Kidney capillary endothelial cell (primary cell): ENCODE results near the gene ZSWIM4.
"Not testable (repeated sequence)": the region's sequence is repeated elsewhere in the genome, so short reads cannot be mapped to it uniquely, and the experiment has no call there.

Experiments used
- DNase-seq: peaks from one replicate; pipeline ENCODE4 v3.0.0-alpha.2; 2018; ENCODE audit warnings: low spot score

The ZSWIM4 gene

DNA sequence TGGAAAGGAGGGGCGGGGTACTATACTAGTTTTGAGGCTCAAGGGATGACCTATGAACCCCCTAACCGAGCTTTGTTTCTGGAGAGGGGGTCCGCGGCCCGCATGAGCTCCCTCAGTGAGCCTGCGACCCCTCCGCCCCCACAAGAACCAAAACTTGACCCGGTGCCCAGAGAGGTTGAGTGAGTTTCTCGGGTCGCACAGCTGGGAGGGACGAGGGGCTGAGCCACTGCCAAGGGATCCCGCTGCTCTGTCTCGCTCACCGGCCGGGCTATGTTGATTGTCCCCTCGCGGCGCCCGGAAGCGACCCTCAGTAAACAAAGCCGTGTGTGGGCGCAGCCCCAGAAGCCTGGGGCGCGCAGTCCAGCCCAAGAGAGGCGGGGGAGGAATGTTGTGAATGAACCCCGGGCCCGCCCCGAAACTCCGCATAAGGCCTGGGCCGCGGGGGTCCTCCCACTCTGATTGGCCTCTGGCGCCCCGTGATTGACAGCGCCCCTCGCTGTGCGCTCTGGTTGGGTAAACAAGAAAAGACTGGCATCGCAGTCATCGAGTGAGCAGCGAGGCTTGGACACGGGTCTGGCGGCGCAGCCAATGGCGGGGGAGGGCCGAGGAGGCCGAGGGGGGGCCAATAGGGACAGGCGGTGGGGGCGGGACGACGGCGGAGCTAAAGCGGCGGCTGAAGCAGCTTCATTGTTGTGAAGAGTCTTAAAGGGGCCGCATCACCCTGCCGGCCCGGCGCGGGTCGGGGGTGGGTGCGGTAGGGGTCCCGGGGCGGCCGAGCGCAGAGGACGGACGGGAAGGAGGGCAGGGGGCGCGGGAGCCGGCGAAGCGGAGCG is at the start of gene ZSWIM4:
Gene ZSWIM4, plus strand, starts transcription at position 687 of the 833 bp plus-strand sequence. CDS start 206 bp downstream, outside the sequence.
- peak; percentile 99 for DNase-seq

DNA sequence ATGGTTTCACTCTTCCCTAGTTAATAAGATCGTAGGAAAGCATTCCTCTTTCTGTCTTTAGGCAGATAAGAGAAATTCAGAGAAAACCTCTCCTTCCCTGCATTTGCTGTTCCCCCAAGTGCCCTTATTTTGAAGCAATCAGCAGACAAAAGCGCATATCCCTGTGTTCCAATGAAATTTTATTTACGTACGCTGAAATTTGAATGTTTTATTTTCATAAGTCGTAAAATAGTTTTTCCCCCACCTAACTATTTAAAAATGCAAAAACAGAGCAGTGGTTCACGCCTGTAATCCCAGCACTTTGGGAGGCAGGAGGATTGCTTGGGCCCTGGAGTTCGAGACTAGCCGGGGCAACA is 48.2 kb upstream of the ZSWIM4 start:
- DNase-seq: no peak

DNA sequence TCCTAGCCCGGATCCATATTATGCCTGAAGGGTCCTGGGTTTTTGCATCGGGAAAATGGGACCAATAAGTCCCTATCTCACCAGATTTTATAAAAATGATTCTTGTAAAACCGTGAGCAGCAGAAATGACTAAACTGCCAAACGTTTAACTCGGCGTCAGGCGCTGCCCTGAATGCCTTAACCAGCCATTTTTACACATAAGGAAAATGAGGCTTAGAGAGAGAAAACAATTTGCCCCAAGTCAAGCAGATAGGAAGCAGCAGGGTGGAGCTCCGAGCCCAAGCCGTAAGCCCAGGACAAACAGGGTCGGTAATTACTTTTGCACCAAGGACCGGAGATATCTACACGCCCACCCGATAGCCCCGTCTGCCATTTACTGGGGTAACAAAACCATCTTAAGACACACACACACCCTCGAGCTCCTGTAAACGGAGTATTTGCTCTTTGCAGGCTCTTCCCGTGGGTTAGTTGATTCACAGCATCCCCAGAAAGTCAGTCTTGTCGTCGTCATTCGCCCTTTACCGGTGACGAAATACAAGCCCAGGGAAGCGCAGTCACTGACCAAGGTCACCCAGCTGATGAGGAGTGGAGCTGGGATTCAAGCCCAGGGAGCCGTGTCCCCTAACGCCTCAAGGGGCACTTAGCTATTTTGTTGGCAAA is 46.9 kb upstream of the ZSWIM4 start:
- peak; percentile 28 for DNase-seq

DNA sequence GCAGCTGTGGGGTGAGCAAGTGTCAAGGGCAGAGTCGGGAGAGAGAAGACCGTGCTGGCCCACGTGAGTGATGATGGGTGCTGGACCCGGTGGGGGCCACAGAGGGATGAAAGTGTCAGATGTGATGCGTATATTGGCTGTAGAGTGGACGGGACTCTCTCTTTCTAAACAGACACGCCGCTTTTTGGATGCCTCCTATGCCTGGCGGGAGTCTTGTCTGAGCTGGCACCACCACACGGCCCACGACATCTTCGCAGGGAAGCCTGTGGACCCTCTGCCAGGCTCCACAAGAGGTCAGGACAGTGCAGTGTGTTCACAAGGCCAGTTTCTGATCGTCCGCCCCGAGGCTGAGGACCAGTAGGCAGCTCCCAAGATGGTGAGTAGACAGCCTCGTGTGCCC is 43.8 kb upstream of the ZSWIM4 start:
- DNase-seq: no peak

DNA sequence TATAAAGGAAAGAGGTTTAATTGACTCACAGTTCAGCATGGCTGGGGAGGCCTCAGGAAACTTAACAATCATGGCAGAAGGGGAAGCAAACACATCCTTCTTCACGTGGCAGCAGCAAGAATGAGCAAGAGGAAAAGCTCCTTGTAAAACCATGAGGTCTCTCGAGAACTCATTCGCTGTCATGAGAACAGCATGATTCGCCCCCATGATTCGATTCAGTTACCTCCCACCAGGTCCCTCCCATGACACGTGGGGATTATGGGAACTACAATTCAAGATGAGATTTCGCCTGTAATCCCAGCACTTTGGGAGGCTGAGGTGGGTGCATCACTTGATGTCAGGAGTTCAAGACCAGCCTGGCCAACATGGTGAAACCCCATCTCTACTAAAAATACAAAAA is 41.6 kb upstream of the ZSWIM4 start:
- DNase-seq: not testable (repeated sequence)

DNA sequence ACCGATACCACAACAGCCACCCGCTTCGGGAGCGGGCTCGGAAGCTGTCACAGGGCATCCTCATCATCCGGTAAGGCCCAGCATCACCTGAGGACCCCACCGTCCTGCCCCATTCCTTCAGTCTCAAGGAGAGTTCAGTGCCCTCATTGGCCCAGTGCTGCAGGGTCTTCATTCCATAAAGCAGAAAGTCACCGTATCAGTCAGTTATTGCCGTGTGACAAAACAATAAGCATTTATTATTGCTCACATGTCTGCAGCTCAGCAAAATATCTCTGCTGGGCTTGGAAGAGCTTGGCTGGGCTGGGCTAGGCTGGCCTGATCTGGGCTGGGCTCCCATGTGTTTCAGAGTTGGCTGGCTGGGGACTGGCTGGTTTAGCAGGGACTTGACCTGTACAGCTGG is 39.0 kb upstream of the ZSWIM4 start:
- DNase-seq: no peak

DNA sequence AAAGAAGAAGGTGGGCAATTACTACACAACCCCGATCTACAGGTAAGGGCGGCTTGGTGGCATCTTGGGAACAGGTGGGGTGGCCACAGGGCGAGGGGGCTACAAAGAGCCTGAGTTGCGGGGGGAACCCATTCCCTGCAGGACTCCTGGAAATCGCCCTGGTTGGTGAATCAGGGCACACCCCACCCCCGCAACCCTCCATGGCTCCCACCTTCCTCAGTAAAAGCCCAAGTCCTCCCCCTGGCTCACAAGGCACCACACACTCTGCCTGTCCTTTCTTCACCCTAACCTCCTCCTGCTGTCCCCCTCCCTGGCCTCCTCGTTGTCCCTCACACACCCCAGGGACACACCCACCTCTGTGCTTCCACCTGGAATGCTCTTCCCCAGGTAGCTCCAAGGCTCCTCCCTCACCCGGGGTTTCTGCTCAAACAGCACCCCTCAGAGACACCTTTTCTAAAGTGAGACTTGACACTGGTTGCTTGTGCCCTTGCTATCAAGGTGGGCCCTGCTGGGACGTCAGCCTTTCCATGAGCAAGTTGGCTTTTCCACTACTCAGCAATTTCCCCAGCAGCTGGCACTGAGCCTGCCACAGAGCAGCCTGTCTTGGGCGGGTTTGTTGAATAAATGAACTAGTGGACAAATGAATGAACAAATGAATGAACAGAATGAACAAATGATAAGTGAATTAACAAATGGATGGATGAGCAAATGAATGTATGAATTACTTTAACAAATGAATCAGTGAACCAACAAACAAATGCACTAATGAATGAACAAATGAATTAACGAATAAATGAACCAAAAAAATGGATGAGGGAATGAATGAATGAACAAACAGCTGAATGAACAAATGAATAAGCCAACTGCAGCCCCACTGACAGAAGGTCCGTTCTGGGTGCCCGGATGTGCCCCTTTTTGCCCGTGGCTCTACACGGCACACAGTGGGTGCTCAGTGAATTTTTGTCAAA is 37.2 kb upstream of the ZSWIM4 start:
- no peak for DNase-seq

DNA sequence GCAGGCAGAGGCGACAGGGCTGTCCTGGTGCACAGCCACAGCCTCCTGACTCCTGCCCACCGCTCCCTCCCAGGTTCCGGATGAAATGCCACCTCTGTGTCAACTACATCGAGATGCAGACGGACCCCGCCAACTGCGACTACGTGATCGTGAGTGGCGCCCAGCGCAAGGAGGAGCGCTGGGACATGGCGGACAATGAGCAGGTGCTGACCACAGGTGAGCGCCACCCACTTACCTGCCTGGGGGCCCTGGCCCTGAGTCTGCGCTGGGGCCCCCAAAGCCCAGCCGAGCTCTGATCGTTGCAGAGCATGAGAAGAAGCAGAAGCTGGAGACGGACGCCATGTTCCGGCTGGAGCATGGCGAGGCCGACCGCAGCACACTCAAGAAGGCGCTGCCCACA is 36.4 kb upstream of the ZSWIM4 start:
- DNase-seq: no peak

DNA sequence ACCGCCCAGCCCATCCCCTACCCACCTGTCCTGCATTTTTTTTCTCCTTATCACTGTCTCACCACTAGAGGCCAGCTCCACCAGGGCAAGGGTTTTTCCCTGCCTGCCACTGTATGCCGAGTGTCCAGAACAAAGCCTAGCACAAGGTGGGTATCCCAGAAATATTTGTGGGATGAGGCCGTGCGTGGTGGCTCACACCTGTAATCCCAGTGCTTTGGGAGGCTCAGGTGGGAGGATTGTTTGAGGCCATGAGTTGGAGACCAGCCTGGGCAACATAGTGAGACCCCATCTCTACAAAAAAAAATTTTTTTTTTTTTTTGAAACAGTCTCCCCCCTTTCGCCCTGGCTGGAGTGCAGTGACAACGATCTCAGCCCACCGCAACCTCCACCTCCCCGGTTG is 33.8 kb upstream of the ZSWIM4 start:
- no peak for DNase-seq

DNA sequence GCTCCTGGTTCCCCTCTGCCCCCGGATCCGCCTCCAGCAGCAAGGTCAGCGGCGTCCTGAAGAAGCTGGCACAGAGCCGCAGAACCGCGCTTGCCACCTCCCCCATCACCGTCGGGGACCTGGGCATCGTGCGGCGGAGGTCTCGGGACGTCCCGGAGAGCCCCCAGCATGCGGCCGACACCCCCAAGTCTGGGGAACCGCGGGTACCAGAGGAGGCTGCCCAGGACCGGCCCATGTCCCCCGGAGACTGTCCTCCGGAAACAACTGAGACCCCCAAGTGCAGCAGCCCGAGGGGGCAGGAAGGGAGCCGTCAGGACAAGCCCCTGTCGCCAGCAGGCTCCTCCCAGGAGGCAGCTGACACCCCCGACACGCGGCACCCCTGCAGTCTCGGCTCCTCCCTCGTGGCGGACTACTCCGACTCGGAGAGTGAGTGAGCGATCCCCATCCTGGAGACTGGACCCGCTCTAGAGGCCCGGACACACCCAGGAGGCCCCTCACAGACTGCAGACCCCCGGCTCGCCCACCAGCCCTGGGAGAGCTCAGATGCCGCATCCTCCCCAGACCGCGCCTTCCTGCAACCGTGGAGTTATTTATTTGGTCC is 32.5 kb upstream of the ZSWIM4 start:
- no peak for DNase-seq

DNA sequence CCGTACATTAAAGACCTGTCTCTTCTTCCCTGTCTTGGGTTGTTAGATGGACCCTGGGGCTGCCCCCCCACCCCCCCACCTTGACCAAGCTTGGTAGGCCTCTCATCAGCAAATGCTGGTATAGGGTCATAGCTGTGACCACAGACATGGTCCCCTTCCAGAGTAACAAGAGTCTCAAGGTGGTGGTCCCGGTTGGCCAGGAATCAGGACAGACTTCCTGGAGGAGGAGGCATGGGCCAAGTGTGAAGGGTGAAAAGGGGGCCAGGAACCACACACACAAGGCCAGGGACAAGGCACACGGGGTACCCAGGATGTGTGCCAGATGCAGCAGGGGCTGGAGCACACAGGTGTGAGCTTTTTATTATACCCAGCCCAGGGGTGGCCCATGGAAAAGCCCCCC is 32.0 kb upstream of the ZSWIM4 start:
- DNase-seq: no peak

DNA sequence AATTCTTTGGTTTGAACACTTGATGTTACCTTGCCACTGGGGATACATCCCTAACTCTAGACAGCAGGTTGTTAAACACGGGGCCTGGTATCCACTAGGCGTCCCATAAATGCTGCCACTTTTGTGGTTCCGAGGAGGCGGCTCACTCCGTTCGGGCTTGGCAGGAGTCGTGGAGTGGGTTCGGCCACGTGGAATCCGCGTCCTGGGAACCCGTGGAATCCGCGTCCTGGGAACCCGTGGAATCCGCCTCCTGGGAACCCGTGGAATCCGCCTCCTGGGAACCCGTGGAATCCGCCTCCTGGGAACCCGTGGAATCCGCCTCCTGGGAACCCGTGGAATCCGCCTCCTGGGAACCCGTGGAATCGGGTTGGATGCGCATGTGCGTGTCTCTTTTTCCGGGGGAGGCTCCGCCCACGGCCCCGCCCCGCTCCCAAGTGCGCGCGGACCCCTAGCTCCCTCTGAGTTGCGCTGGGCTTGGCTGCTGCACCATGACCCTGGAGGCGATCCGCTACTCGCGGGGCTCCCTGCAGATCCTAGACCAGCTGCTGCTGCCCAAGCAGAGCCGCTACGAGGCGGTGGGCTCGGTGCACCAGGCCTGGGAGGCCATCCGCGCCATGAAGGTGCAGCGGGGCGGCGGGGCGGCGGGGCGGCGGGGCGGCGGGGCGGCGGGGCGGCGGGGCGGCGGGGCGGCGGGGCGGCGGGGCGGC is 31.0 kb upstream of the ZSWIM4 start, which contains the start of gene MRI1:
Gene MRI1, plus strand, starts transcription at position 422 of the 707 bp plus-strand sequence. Its CDS starts 67 bp downstream, at position 489.
- peak; percentile 47 for DNase-seq

DNA sequence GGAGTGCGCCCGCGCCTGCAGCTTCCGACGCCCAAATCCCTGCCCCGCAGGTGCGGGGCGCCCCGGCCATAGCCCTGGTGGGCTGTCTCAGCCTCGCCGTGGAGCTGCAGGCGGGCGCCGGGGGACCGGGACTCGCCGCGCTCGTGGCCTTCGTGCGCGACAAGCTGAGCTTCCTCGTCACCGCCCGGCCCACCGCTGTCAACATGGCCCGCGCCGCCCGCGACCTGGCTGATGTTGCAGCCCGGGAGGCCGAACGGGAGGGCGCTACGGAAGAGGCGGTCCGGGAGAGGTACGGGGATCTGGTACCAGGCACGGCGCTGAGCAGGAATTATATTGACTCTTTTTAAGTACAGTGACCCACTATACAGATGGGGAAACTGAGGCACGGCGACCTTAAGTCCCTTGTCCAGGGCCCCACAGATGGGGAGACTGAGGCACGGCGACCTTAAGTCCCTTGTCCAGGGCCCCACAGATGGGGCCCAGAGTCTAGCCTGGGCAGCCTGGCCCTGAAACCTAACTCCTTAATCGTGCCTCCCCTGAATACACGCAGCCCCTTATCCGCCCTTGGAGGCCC is 30.3 kb upstream of the ZSWIM4 start:
- DNase-seq: no peak

DNA sequence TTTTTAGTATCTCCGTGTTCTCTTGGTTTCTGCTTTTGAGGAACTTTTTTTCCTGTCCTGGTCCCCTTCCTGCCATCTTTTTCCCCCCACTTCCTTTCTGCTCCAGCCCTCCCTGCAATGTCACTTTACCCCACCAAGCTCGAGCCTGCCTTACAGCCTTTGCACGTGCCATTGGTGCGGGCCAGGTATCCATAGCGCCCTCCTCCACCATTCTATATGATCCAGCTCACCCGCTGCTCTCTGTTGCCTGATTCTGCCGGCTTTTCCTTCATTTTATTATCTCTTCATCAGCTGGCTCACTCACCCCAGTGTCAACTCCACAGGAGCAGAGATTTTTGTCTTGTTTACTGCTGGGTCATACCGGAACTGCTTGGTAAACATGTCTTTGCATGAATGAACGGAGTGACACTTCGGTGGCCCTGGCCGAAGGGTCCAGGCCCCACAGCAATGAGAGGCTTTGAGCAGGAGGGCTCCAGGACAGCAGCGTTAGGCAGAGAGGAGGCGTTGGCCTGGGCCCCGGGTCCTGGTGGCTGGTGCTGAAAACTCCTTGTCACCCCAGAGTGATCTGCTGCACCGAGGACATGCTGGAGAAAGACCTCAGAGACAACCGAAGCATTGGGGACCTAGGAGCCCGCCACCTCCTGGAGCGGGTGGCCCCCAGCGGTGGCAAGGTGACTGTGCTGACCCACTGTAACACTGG is 29.7 kb upstream of the ZSWIM4 start:
- DNase-seq: no peak

DNA sequence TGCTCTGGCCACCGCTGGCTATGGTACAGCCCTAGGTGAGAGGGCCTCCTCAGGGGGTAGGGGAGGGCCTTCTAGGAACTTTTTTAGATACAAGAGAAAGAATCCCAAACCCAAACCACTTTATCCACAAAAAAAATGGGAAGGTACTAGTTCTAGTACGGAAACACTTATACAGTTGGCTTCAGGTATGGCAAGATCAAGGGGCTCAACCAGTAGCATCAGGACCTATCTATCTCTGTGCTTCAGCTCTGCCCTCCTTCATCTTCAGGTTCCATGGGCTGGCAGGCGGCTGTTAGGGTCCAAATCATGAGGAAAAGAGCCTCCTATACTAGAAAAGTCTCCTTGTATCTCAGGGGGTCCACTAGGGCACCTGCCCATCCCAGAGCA is 29.2 kb upstream of the ZSWIM4 start:
- DNase-seq: no peak

DNA sequence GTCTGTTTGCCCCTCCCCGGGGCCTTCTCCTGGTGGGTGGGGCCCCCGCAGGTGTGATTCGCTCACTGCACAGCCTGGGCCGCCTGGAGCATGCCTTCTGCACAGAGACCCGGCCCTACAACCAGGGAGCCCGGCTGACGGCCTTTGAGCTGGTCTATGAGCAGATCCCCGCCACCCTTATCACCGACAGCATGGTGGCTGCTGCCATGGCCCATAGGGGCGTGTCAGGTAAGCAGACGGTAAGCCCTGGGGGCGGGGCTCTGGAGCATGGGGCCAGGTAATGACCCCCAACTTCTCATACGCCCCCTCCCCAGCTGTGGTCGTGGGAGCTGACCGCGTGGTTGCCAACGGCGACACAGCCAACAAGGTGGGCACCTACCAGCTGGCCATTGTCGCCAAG is 26.7 kb upstream of the ZSWIM4 start:
- no peak for DNase-seq

DNA sequence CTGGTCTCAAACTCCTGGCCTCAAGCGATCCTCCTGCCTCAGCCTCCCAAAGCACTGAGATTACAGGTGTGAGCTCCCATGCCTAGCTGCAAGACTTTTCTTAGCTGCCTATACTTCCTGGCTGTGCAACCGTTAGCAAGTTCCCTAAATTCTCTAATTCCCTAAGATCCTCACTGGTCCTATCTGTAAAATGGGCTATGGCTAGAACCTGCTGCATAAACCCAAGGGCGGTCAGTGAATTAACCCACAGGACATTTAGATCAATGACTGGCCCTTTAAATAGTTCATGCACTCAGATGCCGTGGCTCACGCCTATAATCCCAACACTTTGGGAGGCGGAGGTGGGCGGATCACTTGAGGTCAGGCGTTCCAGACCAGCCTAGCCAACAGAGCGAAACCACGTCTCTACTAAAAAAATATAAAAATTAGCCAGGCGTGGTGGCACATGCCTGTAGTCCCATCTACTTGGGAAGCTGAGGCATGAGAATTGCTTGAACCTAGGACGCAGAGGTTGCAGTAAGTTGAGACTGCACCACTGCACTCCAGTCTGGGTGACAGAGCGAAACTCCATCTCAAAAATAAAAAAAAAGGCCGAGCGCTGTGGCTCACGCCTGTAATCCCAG is 25.1 kb upstream of the ZSWIM4 start:
- DNase-seq: no peak

DNA sequence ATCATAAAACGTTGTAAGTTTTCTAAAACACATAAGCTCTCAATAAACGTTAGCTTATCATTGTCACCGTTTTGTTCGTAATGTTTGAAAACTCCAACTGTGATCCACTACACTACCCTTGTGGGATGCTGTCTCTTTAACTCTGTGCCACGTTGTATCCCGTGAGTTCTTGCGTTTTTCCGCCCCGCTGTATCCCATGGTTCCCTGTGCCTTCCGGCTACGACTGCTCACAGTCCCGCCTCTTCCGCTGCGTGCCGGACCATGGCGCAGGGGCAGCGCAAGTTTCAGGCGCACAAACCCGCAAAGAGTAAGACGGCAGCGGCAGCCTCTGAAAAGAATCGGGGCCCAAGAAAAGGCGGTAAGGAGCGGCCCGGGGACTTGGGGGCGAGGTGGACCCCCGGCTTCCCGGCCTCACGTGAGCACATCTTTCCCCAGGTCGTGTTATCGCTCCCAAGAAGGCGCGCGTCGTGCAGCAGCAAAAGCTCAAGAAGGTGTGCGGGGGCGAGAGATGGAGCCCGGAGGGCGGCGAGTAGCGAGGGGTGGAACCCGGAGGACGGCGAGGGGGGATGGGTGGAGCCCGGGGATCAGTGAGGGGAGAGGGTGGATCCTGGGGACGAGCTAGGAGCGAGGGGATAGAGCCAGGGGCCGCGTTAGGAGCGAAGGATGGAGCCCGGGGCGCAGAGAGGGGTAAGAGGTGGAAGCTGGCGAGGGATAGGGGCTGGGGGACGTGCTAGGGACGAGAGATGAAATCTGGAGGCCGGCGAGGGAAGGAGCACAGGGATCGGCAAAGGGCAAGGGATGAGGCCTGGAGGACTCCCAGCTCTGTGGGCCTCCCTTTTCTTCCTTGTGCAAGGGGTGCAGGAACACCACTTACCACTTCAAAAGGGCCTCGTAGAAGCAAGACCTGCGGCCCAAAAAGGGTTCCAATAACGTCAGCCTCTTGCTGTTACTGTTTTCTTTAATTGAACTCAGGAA is 20.7 kb upstream of the ZSWIM4 start, which contains the start of gene C19orf53:
Gene C19orf53, plus strand, starts transcription at position 240 of the 975 bp plus-strand sequence. Its CDS starts 22 bp downstream, at position 262.
- peak; percentile 89 for DNase-seq
